H54 (cell line): Measurements from ENCODE around the gene ZNF385C.
A peak's percentile ranks its signal among the peaks of the same experiment; 100 is the strongest.
"Not testable (repeated sequence)": the region's sequence is repeated elsewhere in the genome, so short reads cannot be mapped to it uniquely, and the experiment has no call there.

ENCODE experiments used
- DNase-seq: peaks from one replicate; pipeline ENCODE4 v3.0.0; 2011; ENCODE audit warnings: low spot score, mixed read lengths; ENCODE audit not compliant: insufficient read length
- FAIRE-seq: peaks from 3 replicates; lab custom pipeline; 2011; peaks lifted over from hg19 to GRCh38; lab: Jason Lieb, UNC
- POLR2A ChIP-seq: IDR thresholded peaks from 2 replicates; pipeline ENCODE4 v1.6.1; 2011; ENCODE audit warnings: low read depth, mild to moderate bottlenecking, low read length

ZNF385C gene

DNA sequence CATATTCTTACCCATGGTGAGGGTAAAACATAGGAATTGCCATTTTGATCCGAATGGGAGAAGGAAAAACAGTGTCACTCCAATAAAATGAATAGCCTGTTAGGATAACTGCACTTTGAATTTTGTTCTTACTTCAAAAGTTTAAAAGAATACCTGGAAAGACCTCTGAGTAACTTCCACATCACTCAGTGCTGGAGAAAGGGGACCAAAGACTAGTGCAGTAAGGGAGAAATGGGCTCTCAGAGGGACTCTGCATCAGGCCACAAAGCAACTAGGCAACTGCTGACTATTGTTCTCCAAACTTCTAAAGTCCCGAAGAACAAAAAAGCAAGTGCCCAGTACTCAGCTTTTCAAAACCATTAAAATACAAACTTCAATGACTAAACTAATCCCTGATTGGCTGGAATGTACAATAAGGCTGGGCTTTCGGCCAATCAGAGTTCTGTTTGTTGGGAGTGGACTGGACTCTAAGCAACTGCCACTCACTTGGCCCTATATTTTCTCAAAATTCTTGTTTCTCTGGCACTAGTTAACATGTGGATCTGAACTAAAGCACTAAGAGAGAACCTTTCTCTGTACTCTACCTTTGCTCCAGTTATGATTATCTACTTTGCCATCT lies 87.3 kb downstream of the ZNF385C start:
- FAIRE-seq: no peak
- peak; percentile 51 for DNase-seq
- TF ChIP-seq POLR2A: no peak

DNA sequence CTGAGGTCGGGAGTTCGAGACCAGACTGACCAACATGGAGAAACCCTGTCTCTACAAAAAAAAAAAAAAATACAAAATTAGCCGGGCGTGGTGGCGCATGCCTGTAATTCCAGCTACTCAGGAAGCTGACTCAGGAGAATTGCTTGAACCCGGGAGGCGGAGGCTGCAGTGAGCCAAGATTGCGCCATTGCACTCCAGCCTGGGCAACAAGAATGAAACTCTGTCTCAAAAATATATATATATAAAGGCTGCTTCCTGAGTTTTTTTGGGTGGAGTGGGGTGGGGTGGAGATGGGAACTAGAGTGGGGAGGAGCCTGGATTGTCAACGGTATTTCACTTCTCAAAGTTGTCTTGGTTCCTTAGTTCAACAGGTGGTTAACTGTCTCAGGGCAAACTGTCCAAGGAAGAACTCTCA lies 88.0 kb downstream of the ZNF385C start:
- not testable (repeated sequence) for FAIRE-seq, DNase-seq

DNA sequence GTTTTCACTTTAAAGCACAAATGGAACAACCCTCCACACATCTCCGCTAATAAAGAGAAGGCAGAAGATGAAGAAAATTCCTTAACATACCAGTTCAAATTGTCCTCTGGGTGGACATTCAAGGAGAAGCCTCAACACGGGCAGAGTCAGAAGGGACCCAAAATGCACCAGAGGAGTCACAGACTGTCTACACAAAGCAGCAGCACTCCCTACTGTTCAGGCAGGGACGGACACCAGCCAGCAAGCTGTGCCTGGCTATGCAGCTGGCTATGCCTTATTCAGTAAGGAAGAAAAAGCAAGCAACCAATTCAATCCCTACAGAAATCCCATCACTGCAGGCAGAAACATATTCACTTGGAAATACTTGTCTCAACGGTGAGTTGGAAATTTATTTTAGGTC lies 89.1 kb downstream of the ZNF385C start:
- no peak for DNase-seq
- no peak for FAIRE-seq
- no peak for TF ChIP-seq POLR2A

DNA sequence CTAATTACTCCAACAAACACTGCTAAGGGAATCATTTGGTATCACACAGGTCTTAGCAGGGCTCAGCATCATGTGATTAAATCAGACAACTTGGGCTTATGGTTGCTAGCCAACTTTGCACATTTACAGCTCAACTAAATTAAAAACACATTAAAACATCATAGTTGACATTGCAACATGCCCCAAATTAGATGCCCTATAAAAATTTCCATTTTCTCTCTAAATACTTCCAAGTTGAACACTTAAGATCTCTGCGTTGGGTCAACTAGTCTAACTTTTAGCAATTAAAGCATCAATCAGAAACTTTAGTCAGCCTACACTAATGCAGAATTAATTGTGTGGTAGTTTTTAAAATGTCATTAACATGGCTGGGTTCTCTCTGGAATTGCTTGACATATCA lies 93.1 kb downstream of the ZNF385C start:
- FAIRE-seq: no peak
- no peak for TF ChIP-seq POLR2A

DNA sequence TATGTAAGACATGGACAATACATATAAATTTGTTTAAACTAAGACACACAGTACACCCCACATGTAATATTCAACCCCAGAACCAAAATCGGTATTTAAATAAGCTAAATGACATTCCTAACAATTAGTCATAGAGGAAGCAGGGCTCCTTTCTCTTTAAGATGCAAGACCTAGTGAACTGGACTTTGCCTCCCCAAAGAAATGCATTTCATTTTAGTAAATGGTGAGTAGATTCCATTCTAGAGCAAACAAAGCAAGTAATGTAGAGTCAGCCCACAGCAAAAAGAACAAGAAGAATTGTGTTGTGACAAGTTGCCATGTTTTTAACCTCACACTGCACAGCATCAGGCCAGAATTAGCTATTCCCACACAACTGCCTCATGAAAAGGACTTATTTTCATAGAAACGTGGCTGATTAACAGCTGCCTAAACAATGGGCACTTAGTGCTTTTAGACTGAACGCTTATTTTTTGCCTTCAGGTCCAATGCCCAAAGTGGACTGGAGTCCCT lies 95.4 kb downstream of the ZNF385C start:
- FAIRE-seq (no peak), DNase-seq (no peak)
- no peak for TF ChIP-seq POLR2A

More for the DNA sequence above, 93.1 kb downstream of the ZNF385C start:
- no peak for DNase-seq

DNA sequence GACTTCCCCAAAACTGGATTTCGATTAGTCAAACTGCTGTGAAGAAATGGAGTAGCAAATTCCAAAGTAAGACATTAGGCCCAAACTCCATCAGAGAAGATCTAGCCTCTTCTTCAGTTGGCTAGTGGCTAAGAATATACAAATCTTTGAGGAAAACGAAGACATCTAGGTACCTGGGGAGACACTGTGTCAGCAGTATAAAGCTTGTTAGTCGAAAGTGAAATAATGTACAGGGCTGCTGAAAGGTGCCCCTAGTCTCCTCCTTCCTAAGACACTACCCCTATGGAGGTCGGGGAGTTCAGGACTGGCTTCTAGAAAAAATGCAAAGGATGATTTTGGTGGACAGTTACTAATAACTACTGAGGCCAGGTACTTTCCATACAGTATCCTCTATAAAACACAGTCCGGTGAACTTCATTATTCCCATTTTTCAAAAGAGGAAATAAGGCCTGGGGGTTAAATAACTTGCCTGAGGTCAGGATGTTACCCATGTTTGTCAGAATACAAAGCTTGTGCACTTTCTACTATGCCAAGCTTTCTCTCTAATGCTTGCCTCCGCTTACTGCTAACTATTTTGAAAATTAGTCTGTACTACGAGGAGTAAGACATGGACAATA lies 96.0 kb downstream of the ZNF385C start:
- no peak for FAIRE-seq
- no peak for TF ChIP-seq POLR2A
- no peak for DNase-seq

DNA sequence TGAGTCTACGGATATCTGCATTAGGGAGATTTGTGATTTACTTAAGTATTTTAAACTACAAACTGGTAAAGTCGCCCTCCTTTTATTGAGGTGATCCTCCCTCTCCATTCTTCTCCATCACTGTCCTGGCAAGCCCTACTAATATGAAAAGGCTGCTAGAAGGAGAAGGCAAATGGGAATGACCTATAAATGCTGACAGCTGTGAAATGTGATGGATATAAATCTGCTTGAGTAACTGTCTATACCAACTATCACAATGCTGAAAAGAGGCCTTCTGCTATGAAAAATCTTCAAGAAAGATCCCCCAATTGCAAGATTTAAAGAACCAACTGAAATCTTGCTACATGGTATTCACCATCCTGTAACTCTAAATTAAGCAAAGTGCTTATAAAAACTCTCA lies 96.5 kb downstream of the ZNF385C start:
- no peak for FAIRE-seq
- DNase-seq: no peak
- TF ChIP-seq POLR2A: no peak

DNA sequence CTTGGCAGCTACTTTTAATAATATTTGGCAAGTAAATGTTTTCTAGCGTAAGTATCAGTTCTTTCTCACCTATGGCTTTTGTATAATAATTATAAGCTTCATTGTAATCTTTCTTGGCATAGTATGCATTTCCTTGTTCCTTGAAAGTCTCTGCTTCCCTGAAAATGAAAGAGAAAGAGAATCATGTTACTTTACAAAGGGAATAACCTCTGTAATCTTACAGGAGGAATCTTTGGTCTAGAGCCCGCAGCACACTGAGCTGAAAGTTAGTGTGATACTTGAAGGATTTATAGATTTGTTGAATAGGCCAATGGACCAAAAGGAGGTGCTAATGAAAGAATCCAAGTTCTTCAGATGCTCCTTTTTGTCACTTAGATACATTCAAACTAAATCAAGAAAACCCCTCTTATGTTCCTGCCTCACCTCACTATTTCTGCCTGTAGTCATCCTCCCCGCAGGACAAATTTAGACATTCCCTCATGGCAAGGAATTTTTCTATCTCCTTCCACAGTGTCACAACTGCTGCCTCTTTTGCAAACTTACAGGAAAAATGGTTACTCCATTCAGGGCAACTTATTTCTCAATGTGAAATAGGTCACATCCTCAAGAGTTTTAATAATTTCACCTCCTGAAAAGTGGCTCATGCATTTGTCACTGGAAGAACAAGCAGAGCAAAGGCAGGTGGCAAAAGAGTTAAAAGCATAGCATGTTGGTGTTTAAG lies 97.7 kb downstream of the ZNF385C start:
- no peak for DNase-seq
- TF ChIP-seq POLR2A: no peak
- FAIRE-seq: no peak

DNA sequence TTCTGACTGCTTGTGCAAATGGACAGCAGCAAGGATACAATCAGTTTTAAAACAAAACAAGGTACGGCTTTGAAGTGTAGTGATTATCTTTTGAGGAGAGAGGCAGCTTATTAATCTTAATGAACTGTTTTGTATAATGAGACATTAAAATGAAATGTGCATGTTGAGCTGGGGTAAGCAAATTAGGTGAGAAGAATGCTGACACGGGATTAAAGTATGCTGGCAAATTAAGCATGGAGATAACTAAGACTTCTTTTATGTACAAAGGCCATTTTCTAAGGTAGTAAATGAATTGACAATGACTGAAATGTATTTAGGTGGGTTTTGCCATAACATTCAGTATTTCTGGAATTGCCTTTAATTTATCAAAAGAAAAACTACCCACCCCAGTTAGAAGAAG lies 99.8 kb downstream of the ZNF385C start:
- DNase-seq (no peak), FAIRE-seq (no peak)
- no peak for TF ChIP-seq POLR2A

DNA sequence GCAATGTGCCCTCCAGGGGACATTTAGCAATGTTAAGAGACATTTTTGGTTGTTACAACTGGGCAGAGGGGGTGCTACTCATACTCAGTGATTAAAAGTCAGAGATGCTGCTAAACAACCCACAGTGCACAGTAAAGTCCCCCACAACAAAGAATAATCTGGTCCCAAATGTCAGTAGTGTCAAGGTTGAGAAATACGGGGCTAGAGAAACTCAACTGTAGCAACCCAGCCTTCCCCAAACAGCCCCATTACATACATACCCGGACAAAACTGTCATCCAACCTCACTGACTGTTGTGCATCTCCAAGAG lies 101.5 kb downstream of the ZNF385C start:
- no peak for TF ChIP-seq POLR2A
- FAIRE-seq (no peak), DNase-seq (no peak)

DNA sequence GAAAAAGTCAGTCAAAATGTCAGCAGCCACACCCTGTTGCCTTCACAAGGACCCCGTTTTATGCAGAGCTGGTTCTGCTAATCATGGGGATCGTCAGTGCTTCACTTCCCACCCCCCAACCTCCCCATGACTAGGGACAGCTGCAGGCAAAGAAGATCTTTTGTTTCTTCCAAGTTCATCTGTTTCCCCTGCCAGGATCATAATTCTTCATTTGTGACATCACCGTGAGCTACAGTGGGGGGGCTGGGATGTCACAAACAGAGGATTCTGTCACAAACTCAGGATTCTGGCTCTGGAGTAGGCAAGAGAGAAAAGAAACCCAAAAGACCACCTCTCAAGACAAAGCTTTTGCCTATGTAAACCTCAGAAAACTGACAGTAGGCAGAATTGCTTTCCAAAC lies 105.7 kb downstream of the ZNF385C start:
- no peak for FAIRE-seq
- no peak for DNase-seq
- TF ChIP-seq POLR2A: no peak

DNA sequence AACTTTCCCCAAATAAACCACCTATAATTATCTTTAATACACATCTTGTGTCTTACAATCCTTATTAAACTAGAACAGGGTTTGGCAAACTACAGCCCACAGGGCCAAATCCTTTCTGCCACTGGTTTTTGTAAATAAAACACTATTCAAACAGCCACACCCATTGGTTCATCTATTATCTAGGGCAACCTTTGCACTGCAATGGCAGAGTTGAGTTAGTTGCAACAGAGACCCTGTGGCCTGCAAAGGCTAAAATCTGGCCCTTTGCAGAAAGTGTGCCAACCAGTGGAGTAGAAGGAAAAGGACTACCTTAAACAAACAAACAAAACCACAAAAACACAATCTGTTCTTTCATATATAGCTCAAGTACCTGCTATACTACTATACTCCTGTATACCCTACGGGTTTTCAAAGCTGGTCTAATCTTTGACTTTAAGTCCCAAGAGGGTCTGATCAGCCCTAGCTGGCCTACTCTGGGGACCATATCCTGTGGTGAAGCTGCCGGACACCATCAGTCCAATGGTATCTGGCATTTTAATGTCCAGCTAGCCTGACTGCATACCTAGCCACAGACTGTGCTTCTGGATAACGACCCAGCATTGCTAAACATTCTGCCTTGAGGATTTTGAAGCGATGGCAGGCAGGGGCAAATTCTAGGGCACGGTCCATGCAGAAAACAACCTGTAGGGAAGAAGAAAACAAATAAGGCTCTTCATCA lies 108.4 kb downstream of the ZNF385C start:
- TF ChIP-seq POLR2A: no peak
- DNase-seq (no peak), FAIRE-seq (no peak)

DNA sequence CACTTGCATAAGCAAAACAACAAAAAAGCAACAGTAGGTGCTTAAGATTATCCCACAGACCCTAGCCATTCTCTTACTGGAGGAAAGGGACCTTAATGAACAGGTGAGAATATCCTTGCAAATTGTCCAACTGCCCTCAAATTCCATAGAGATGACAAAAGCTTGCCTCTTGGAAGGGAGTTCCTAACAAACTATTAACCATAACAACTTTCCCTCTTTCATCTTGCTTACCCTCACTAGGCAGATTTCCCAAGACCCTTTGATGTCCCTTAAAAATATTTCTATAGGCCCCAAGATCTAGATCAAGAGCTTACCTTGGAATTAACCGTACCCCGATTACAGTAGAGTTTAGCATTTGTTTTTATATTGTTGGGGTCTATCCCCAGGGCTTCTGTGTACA lies 109.9 kb downstream of the ZNF385C start:
- FAIRE-seq: no peak
- DNase-seq: no peak
- no peak for TF ChIP-seq POLR2A

DNA sequence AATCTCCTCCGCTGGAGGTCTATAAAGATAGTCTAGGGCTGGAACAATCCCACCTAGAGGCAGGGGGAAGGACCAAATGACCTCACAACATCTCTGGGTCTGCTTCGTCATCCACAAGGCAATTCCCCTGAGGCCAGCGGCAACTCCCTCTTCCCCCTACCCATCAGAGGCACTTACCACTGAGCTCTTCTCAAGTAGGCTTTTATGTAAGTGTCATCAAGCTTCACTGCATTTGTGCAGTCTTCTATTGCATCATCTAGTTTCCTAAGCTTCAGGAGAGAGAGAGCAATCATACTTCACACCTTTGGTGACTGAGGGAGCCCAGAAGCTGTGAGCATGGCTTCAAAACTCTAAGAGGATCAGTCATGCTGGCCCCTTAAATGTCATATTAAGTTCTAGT lies 110.6 kb downstream of the ZNF385C start:
- no peak for DNase-seq
- TF ChIP-seq POLR2A: no peak
- no peak for FAIRE-seq
